AML-193 (cell line): ENCODE measurements around the gene FOXO1.

Experiments used
- DNase-seq, 2 experiments: peaks; one replicate each; lab custom pipeline; 2025; lab: John Stamatoyannopoulos, UW

The FOXO1 gene

DNA sequence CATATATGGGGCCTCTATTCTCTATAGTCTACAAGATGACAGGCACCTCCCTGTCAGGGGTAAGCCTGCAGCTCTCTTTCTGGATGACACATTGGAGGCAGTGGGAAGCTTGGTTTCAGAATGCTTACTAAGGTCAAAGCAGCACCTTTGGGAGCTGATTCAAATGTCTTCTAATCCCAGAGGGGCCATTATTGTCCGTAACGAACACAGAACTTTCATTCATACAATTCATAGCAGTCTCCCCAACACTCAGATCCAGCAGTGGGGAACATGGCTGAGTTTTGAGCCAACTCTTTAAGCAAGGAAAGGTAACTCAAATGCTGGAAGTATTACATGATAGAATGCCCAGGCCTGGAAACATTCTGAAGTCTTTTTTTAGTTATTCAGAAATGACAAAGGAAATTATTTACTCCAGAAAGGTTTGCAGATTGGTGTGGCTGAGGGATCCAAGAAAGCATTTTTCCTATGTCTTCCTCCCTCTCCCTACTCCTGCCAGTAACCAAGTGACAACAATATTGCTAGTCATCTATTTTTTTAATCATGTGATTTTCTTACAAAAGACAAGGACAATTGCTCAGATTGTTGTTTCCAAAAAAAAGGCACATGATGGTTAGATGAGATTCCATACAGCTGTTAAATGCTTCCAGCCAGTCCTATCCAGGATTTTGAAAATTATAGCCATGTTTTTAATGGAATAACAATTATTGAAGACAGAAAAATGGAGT lies 118.7 kb downstream of the FOXO1 start:
- no peak for DNase-seq

GRCh38 chr13:40546047-40546446 lies 120.4 kb downstream of the FOXO1 start:
- DNase-seq, result no peak

- DNase-seq, result no peak
Measured at GRCh38 chr13:40540328-40541044, 126.0 kb downstream of the FOXO1 start.

DNA sequence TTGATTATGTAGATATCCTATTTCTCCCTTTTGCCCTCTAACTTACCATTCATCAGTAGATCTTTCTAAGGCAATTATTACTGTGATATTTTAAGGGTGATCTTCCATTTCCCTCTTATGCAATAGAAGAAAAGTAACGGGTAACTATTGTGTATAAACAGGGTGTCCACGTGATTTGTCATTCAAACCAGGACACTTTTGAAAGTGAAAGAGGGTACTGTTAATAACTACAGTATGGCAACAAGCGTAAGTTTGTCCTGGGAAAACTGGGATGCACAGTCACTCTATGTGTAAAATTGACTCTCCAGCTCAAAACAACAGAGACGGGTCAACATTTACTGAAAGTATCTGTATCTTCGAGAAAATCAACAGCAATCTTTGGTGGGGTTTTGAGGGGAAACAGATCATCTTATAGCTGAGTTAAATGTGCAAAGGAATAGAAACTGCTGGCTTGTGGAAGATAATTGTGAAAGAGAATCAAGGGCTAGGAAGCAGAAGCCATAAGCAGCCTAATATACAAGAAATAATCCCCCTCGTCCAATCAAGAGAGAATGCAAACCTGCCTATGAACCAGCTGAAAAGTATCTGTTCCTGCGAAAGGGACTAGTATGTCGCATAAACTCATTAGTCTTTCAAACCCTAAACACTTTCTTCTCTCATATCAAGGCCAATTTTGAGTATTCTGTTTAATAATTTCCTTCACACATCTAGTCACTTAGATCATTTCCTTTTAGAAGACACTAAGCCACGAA lies 126.7 kb downstream of the FOXO1 start:
- no peak for DNase-seq

GRCh38 chr13:40537146-40537895 lies 129.1 kb downstream of the FOXO1 start:
- DNase-seq, result no peak

DNA sequence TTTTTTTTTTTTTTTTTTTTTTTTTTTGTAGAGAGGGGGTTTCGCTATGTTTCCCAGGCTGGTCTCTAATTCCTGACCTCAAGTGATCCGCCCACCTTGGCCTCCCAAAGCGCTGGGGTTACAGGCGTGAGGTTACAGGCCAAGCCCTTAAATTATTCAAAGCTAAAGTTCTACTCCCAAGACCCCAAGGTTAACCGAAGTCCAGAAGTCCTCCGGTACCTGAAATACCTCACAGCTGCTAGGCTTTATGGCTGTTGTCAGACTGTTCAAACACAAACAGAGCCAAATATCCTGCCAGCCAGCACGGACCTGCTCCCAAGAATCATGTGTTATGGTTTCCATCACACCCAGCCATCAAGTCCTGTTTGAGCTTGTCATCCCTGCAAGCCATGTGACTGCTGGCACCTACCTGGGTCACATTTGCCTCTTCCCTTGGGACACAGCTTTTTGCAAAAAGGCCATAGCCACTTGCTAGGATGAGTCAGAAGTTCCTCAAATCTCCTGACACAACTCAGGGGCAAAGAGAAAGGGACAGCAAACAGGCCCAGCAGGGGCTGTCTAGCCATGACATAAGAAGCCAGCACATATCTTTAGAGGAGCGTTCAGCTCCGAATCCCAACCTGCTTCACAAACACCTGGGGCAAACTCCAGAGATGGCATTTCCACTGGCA lies 129.9 kb downstream of the FOXO1 start:
- DNase-seq, result no peak

DNA sequence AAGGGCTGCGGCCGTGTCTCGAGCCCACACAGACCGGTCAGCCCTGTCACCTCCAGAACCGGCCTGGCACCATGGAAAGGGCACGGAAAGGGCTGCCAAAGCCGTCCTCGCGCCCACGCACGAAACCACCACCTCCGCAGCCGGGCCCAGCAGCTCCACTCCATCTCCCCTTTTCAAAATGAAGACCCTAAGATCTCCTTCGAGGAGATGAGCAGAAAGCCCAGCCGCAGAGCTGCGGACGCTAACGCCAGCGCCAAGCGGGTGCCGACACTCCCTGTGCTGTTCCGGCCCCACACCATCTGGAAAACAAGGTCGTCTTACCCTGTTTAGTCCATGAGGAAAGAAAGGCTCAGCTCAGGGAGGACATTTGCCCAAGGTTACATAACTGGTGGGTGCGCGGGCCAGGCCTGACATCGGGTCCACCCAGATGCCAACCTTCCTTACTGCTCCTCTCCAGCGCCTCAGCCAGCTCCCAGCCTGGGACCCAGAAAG lies 131.1 kb downstream of the FOXO1 start:
- no peak for DNase-seq

DNA sequence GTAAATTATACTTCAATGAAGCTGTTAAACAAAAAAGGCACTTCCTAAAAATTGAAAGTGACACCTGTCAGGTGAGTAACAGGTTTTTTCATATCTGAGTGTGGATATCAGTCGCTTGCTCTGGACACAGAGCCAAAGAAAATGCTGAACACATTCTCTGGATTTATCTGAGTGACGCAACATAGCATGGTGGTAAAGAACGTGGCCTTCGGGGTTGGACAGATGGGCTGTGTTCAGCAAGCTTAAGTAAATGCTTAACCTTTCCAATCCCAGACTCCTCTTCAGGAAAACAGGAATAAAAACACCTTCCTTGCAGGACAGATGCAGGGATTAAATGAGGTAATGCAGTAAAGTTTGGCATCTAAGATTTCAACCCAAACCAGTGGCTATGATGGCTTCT lies 132.0 kb downstream of the FOXO1 start:
- no peak for DNase-seq

DNA sequence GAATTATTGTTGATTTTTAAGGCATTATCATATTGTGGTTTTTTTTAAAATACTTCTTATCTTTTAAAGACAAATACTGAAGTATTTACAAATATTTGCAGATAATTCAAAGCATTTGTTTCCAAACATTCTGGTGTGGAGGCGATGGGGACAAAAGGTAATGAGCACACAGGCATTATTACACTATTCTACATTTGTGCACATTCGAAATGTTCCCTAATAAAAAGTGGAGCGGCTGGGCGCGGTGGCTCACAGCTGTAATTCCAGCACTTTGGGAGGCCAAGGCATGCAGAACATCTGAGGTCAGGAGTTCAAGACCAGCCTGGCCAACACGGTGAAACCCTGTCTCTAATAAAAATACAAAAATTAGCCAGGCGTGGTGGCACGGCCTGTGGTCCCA lies 133.4 kb downstream of the FOXO1 start:
- DNase-seq, result no peak

- no peak for DNase-seq
Measured at GRCh38 chr13:40530961-40531360, 135.5 kb downstream of the FOXO1 start.

DNA sequence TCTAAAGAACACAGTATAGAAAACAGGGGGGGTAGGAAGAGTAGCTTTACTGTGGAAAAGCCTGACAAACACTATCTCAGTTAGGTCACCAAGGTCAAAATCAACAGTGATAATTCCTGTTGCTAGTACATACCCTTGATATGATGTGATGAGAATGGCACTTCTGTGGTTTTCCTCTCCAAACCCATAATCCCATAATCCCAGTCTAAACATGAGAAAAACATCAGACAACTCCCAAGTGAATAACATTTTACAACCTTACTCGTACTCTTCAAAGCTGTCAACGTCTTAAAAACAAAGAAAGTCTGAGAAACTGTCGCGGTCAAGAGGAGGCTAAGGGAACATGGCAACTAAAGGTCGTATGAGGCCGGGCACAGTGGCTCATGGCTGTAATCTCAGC lies 137.6 kb downstream of the FOXO1 start:
- DNase-seq, result no peak

- no peak for DNase-seq
Measured at GRCh38 chr13:40527914-40528313, 138.5 kb downstream of the FOXO1 start.

DNA sequence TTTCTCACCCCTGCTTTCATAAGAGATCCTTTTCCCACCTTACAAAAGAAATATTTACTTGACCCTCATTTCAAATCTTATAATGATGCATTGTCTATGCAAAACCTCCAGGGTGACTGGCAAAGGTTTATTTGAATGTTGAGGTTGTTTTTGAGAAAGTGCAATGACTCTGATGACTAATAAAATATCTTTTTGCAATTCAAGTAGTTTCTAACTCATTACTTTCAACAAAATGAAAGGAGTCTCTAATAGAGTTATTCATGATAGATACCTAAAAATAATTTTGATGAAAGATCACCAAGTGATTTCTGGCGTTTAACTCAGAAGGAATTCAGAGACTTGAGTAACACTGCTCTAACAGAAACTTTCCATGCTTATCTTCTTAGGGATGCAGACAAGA lies 144.2 kb downstream of the FOXO1 start:
- no peak for DNase-seq

GRCh38 chr13:40520916-40521315 lies 145.5 kb downstream of the FOXO1 start:
- no peak for DNase-seq

DNA sequence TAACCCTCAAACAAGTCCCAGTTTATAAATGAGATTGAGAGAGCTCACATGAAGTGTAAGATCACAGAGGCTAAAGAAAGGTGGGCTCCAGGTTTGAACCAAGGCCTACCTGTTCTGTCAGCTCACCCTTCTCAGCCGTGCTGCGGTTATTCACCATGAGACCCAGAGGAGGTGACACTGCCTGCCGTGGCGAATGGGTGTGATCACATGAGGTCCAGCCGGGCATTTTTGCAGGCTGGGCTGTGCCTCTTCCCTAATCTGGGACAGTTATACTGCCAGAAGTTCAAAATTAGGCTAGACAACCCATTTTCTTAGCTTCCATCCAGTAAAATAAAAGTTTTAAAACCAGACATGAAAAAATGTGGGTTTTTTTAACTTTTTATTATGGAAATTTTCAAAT lies 146.8 kb downstream of the FOXO1 start:
- DNase-seq, result no peak

- DNase-seq, result no peak
Measured at GRCh38 chr13:40518481-40518882, 148.0 kb downstream of the FOXO1 start.

DNA sequence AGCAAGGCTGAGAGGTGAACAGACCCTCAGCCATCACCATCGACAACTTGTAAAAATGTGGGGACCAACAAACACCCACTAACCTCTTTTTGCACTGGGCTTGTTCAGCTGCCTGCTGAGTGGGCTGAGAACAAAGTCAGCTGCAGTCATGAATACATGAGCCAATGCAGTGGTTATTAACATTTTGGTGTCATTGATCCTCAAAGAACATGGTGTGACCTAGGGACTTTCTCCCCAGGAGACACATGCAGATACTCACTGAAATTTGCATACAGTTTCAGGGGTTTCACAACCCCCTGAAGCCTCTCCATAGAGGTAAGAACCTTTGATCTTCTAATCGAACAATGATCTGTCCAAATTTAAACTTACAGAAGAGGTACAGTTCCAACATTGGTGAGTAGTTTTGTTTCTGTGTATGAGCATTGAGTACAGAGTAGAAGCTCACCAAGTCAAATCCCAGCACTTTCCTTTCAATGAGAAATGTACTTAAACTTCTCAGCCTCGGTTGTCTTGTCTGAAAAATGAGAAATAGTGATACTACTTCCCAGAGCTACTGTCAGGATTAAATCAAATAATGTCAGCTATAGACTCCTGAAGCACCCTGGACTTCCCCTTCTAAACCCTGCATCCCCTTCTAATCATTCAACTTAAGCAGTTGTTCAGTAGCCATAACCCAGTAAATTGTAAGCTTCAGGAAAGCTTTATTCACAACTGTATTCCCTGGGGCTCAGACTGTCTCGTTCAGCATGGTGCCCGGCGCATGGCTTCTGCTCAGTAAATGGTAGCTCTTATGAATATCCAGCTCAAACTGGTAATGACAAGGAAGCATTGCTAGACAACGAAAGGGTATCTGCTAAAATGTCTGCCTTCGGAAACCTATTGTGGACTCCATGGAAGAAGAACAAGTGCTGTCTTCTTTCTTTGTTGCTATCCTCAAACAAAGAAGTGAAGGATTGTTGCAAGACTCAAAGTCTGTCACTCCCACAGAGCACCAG lies 148.7 kb downstream of the FOXO1 start:
- DNase-seq, result no peak

- DNase-seq, result no peak
Measured at GRCh38 chr13:40515702-40516101, 150.7 kb downstream of the FOXO1 start.

GRCh38 chr13:40514802-40515201 lies 151.6 kb downstream of the FOXO1 start:
- DNase-seq, result no peak

GRCh38 chr13:40509876-40510275 lies 156.6 kb downstream of the FOXO1 start:
- no peak for DNase-seq
